Endothelial cell of umbilical vein (primary cell): ENCODE results near the gene ATP8A2.

Experiments used
- EZH2 ChIP-seq: IDR thresholded peaks from 2 replicates; pipeline ENCODE4 v1.6.1; 2012; ENCODE audit warnings: borderline replicate concordance, low read depth, mild to moderate bottlenecking, moderate library complexity, low read length, inconsistent platforms; ENCODE audit not compliant: severe bottlenecking
- FOS ChIP-seq: IDR thresholded peaks from 2 replicates; pipeline ENCODE4 v1.6.1; 2011; ENCODE audit warnings: mild to moderate bottlenecking, low read length, moderate library complexity, borderline replicate concordance; ENCODE audit not compliant: insufficient read depth
- GATA2 ChIP-seq: IDR thresholded peaks from 2 replicates; pipeline ENCODE4 v1.7.0; 2011; ENCODE audit warnings: low read depth, mild to moderate bottlenecking, moderate library complexity, mixed read lengths, low read length; ENCODE audit not compliant: insufficient read length, insufficient read depth
- JUN ChIP-seq: IDR thresholded peaks from 2 replicates; pipeline ENCODE4 v1.6.1; 2011; ENCODE audit warnings: borderline replicate concordance, low read depth; ENCODE audit not compliant: insufficient read length, insufficient read depth
- POLR2A ChIP-seq: IDR thresholded peaks from 2 replicates; pipeline ENCODE4 v1.6.1; 2012; ENCODE audit warnings: low read depth, mild to moderate bottlenecking, control low read depth, low read length
- POLR2AphosphoS5 ChIP-seq: IDR thresholded peaks from 2 replicates; pipeline ENCODE4 v1.6.1; 2012; ENCODE audit warnings: low read depth, mild to moderate bottlenecking, control low read depth, low read length, moderate library complexity; ENCODE audit not compliant: insufficient read depth
- TF ChIP-seq, protein P1 (sequence below), 2 donors: IDR thresholded peaks; 1 replicate in 1 of 2; 2 replicates in 1 of 2; pipeline ENCODE4 v1.5.1; 2011; ENCODE audit warnings: low read length in 2 of 2, mild to moderate bottlenecking in 2 of 2, moderate library complexity in 2 of 2, control low read depth in 1 of 2, inconsistent platforms in 1 of 2, low read depth in 1 of 2; ENCODE audit not compliant: insufficient read depth in 1 of 2; ENCODE audit errors: extremely low read depth in 1 of 2
- TF ChIP-seq, protein P2 (sequence below): IDR thresholded peaks from 2 replicates; pipeline ENCODE4 v1.6.1; 2011; ENCODE audit not compliant: insufficient read depth, insufficient read length

GRCh38 chr13:25579221-25579620 lies 207.4 kb downstream of the ATP8A2 start:
- no peak for TF ChIP-seq POLR2AphosphoS5
- TF ChIP-seq, protein P1, sequence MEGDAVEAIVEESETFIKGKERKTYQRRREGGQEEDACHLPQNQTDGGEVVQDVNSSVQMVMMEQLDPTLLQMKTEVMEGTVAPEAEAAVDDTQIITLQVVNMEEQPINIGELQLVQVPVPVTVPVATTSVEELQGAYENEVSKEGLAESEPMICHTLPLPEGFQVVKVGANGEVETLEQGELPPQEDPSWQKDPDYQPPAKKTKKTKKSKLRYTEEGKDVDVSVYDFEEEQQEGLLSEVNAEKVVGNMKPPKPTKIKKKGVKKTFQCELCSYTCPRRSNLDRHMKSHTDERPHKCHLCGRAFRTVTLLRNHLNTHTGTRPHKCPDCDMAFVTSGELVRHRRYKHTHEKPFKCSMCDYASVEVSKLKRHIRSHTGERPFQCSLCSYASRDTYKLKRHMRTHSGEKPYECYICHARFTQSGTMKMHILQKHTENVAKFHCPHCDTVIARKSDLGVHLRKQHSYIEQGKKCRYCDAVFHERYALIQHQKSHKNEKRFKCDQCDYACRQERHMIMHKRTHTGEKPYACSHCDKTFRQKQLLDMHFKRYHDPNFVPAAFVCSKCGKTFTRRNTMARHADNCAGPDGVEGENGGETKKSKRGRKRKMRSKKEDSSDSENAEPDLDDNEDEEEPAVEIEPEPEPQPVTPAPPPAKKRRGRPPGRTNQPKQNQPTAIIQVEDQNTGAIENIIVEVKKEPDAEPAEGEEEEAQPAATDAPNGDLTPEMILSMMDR (IDR thresholded peaks at IDR 0.05; ENCODE audit: extremely low read depth in 1 of 2, insufficient read depth in 1 of 2, low read depth in 1 of 2, low read length in 2 of 2): no peak
- no peak for TF ChIP-seq POLR2A
- no peak for TF ChIP-seq FOS
- no peak for TF ChIP-seq EZH2
- TF ChIP-seq, protein P2, sequence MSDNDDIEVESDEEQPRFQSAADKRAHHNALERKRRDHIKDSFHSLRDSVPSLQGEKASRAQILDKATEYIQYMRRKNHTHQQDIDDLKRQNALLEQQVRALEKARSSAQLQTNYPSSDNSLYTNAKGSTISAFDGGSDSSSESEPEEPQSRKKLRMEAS: no peak
- no peak for TF ChIP-seq JUN
- no peak for TF ChIP-seq GATA2
